ENCODE measurements around the gene CERS2.

CERS2 gene

GRCh38 chr1:150927624-150928023, 47.0 kb downstream of the CERS2 start:
- ATAC-seq (ENCODE audit: low read depth) = no peak
- peaks cover 33% of the 10 kb centered on the region for H3K36me3 Mint-ChIP-seq

GRCh38 chr1:150926097-150926741, 48.4 kb downstream of the CERS2 start, which contains the start of gene SETDB1:
TSS of gene SETDB1 (plus strand) at chr1:150926363. CDS start at chr1:150927715, 1,352 bp downstream.
- H3K36me3 Mint-ChIP-seq = peaks cover 23% of the 10 kb centered on the region
- H3K9me3 Mint-ChIP-seq = no peaks in the 10 kb centered on the region
- DNase-seq (ENCODE audit: low spot score in 2 of 2) (peak; percentile 75 to 91), ATAC-seq (ENCODE audit: low read depth) (peak; percentile 94)
- peak within 1 kb of the TSS; percentile 96 for H3K27ac Mint-ChIP-seq
- H3K4me1 Mint-ChIP-seq = peaks cover 13% of the 10 kb centered on the region
- H3K4me3 Mint-ChIP-seq = peak within 1 kb of the TSS; percentile 95
- no peaks in the 10 kb centered on the region for H3K27me3 Mint-ChIP-seq

More at GRCh38 chr1:150927624-150928023, 47.0 kb downstream of the CERS2 start:
- Mint-ChIP-seq H3K9me3 (peaks cover 2% of the 10 kb centered on the region), H3K27ac (no peak overlapping the region), H3K4me1 (peaks cover 8% of the 10 kb centered on the region), H3K4me3 (peak overlapping the region; percentile 95), H3K27me3 (no peaks in the 10 kb centered on the region)
- no peak for DNase-seq (ENCODE audit: low spot score in 2 of 2)

GRCh38 chr1:150925080-150925479, 49.6 kb downstream of the CERS2 start:
- ATAC-seq (ENCODE audit: low read depth) (no peak), DNase-seq (ENCODE audit: low spot score in 2 of 2) (no peak)
- Mint-ChIP-seq H3K4me1 (peaks cover 13% of the 10 kb centered on the region), H3K36me3 (peaks cover 16% of the 10 kb centered on the region), H3K27me3 (no peaks in the 10 kb centered on the region), H3K9me3 (no peaks in the 10 kb centered on the region), H3K27ac (peak overlapping the region; percentile 96), H3K4me3 (peak overlapping the region; percentile 95)

- Mint-ChIP-seq H3K4me3 (no peak overlapping the region), H3K27me3 (no peaks in the 10 kb centered on the region), H3K9me3 (no peaks in the 10 kb centered on the region), H3K36me3 (peaks cover 3% of the 10 kb centered on the region), H3K27ac (no peak overlapping the region), H3K4me1 (peaks cover 11% of the 10 kb centered on the region)
- peak; percentile 56 to 71 for DNase-seq (ENCODE audit: low spot score in 2 of 2)
- peak; percentile 30 for ATAC-seq (ENCODE audit: low read depth)
Observed at GRCh38 chr1:150922519-150922975, 52.1 kb downstream of the CERS2 start.

- ATAC-seq (ENCODE audit: low read depth) (no peak), DNase-seq (ENCODE audit: low spot score in 2 of 2) (no peak)
- H3K27ac Mint-ChIP-seq = no peak overlapping the region
- H3K36me3 Mint-ChIP-seq = no peaks in the 10 kb centered on the region
- H3K27me3 Mint-ChIP-seq = no peaks in the 10 kb centered on the region
- H3K4me1 Mint-ChIP-seq = peaks cover 3% of the 10 kb centered on the region
- no peak overlapping the region for H3K4me3 Mint-ChIP-seq
- H3K9me3 Mint-ChIP-seq = no peaks in the 10 kb centered on the region
Observed at GRCh38 chr1:150917387-150917786, 57.2 kb downstream of the CERS2 start.
